DND-41 (cell line): ENCODE data around the gene XIAP.
A peak's percentile ranks its signal among the peaks of the same experiment; 100 is the strongest.

ENCODE experiments used
- ATAC-seq: fragments of 200-7000 bp; cut with Tn5 transposase; 3 replicates; pipeline ENCODE4 v1.9.1; 2021; ENCODE audit warnings: low read depth; ENCODE audit not compliant: insufficient read depth
- DNase-seq: peaks from one replicate; pipeline ENCODE4 v3.0.0-alpha.2; 2020
- H2AFZ ChIP-seq: 2 replicates; pipeline ENCODE4 v1.6.0; 2012; ENCODE audit warnings: low read depth, low read length
- H3K27ac ChIP-seq: 2 replicates; pipeline ENCODE4 v1.5.1; 2012; ENCODE audit warnings: low read length, inconsistent platforms
- H3K27me3 ChIP-seq: fragments of 200-600 bp; sonication (generic); 2 replicates; pipeline ENCODE4 v1.6.0; 2012; ENCODE audit warnings: low read length, mild to moderate bottlenecking, inconsistent platforms; ENCODE audit not compliant: insufficient read depth, poor library complexity
- H3K36me3 ChIP-seq: 2 replicates; pipeline ENCODE4 v1.5.1; 2012; ENCODE audit warnings: low read length, inconsistent platforms; ENCODE audit not compliant: insufficient read depth
- H3K4me1 ChIP-seq: 2 replicates; pipeline ENCODE4 v1.5.1; 2012; ENCODE audit warnings: mild to moderate bottlenecking, low read length; ENCODE audit not compliant: insufficient read depth
- H3K4me2 ChIP-seq: 2 replicates; pipeline ENCODE4 v1.6.0; 2012; ENCODE audit warnings: mild to moderate bottlenecking, moderate library complexity, low read length, inconsistent platforms; ENCODE audit not compliant: insufficient read depth
- H3K4me3 ChIP-seq, 2 experiments: fragments of 200-600 bp in 1 of 2; shearing (Covaris generic) in 1 of 2; 2 replicates each; pipeline ENCODE4 v1.5.1; 2012 to 2016; ENCODE audit warnings: inconsistent platforms in 2 of 2, low read length in 2 of 2, mild to moderate bottlenecking in 2 of 2, low read depth in 1 of 2, moderate library complexity in 1 of 2
- H3K79me2 ChIP-seq: 2 replicates; pipeline ENCODE4 v1.6.0; 2012; ENCODE audit warnings: low read length, inconsistent platforms; ENCODE audit not compliant: insufficient read depth
- H3K9ac ChIP-seq: 2 replicates; pipeline ENCODE4 v1.6.0; 2012; ENCODE audit warnings: low read depth, mild to moderate bottlenecking, inconsistent platforms, low read length, moderate library complexity
- H3K9me3 ChIP-seq: 2 replicates; pipeline ENCODE4 v1.5.1; 2012; ENCODE audit warnings: low read length, moderate library complexity, mild to moderate bottlenecking, inconsistent platforms; ENCODE audit not compliant: insufficient read depth, severe bottlenecking
- H4K20me1 ChIP-seq: 2 replicates; pipeline ENCODE4 v1.6.0; 2012; ENCODE audit warnings: low read length; ENCODE audit not compliant: insufficient read depth
- CTCF ChIP-seq: IDR thresholded peaks from 2 replicates; pipeline ENCODE4 v1.5.1; 2012; ENCODE audit warnings: borderline replicate concordance, low read length, moderate library complexity, mild to moderate bottlenecking; ENCODE audit not compliant: poor library complexity, severe bottlenecking; ENCODE audit errors: extremely low read depth
- EZH2 ChIP-seq: IDR thresholded peaks from 3 replicates; pipeline ENCODE4 v1.6.1; 2012; ENCODE audit warnings: borderline replicate concordance, low read depth, mild to moderate bottlenecking, moderate library complexity, low read length, inconsistent platforms; ENCODE audit not compliant: severe bottlenecking

XIAP gene

GRCh38 chrX:123878252-123878721 lies 18.4 kb downstream of the XIAP start:
- H2AFZ ChIP-seq: no peak overlapping the region
- no peak overlapping the region for H3K4me2 ChIP-seq
- peaks cover 15% of the 10 kb centered on the region for H4K20me1 ChIP-seq
- TF ChIP-seq CTCF (no peak), EZH2 (no peak)
- ATAC-seq (peak; percentile 81), DNase-seq (no peak)
- H3K27me3 ChIP-seq: no peaks in the 10 kb centered on the region
- H3K27ac ChIP-seq: no peak overlapping the region
- H3K36me3 ChIP-seq: no peaks in the 10 kb centered on the region
- no peak overlapping the region for H3K9ac ChIP-seq
- peaks cover 80% of the 10 kb centered on the region for H3K79me2 ChIP-seq
- H3K4me1 ChIP-seq: 0 out of 2 replicates have a peak, but pooled peaks cover 8% of the 10 kb centered on the region
- no peak overlapping the region for H3K4me3 ChIP-seq
- H3K9me3 ChIP-seq: no peaks in the 10 kb centered on the region

- H4K20me1 ChIP-seq: peaks cover 16% of the 10 kb centered on the region
- ATAC-seq: no peak
- no peak overlapping the region for H2AFZ ChIP-seq
- peaks cover 9% of the 10 kb centered on the region for H3K36me3 ChIP-seq
- no peak for DNase-seq
- no peaks in the 10 kb centered on the region for H3K27me3 ChIP-seq
- no peak overlapping the region for H3K4me2 ChIP-seq
- H3K9me3 ChIP-seq: no peaks in the 10 kb centered on the region
- H3K4me1 ChIP-seq: 0 out of 2 replicates have a peak, but pooled peaks cover 8% of the 10 kb centered on the region
- H3K9ac ChIP-seq: no peak overlapping the region
- TF ChIP-seq EZH2 (no peak), CTCF (no peak)
- H3K79me2 ChIP-seq: peaks cover 75% of the 10 kb centered on the region
- H3K4me3 ChIP-seq: no peak overlapping the region
- no peak overlapping the region for H3K27ac ChIP-seq
Observed at GRCh38 chrX:123881330-123881729, 21.5 kb downstream of the XIAP start.

- no peak overlapping the region for H3K27ac ChIP-seq
- no peak overlapping the region for H3K4me3 ChIP-seq
- no peak overlapping the region for H3K9ac ChIP-seq
- TF ChIP-seq CTCF (no peak), EZH2 (no peak)
- peaks cover 15% of the 10 kb centered on the region for H4K20me1 ChIP-seq
- peaks cover 69% of the 10 kb centered on the region for H3K79me2 ChIP-seq
- H3K4me2 ChIP-seq: no peak overlapping the region
- 0 out of 2 replicates have a peak, but pooled peaks cover 7% of the 10 kb centered on the region for H3K4me1 ChIP-seq
- no peak overlapping the region for H2AFZ ChIP-seq
- DNase-seq: no peak
- H3K9me3 ChIP-seq: no peaks in the 10 kb centered on the region
- no peaks in the 10 kb centered on the region for H3K27me3 ChIP-seq
- peaks cover 15% of the 10 kb centered on the region for H3K36me3 ChIP-seq
- ATAC-seq: no peak
Observed at GRCh38 chrX:123882391-123882790, 22.5 kb downstream of the XIAP start.
